ENCODE measurements around the gene ID2.

ID2 gene

GRCh38 chr2:8636721-8637636 is 44.9 kb upstream of the ID2 start:
- Histone ChIP-seq H3K9me3 (ENCODE audit: insufficient read depth, low read depth, low read length) (no peaks in the 10 kb centered on the region), H3K4me3 (ENCODE audit: low read length, poor library complexity, severe bottlenecking) (no peak overlapping the region), H4K20me1 (ENCODE audit: insufficient read depth, low read length, poor library complexity, severe bottlenecking) (no peaks in the 10 kb centered on the region), H2AFZ (ENCODE audit: low read length) (no peak overlapping the region), H3K36me3 (ENCODE audit: insufficient read depth, low read length) (no peaks in the 10 kb centered on the region), H3F3A (ENCODE audit: low read depth) (no peaks in the 10 kb centered on the region), H3K4me1 (ENCODE audit: insufficient read depth, low read length, poor library complexity, severe bottlenecking) (no peaks in the 10 kb centered on the region), H3K4me2 (ENCODE audit: low read depth, low read length, poor library complexity, severe bottlenecking) (no peak overlapping the region), H3K9ac (ENCODE audit: low read depth, low read length, poor library complexity, severe bottlenecking) (no peak overlapping the region), H3K79me2 (ENCODE audit: insufficient read depth, low read length) (no peaks in the 10 kb centered on the region), H3K9me2 (replicated peaks; ENCODE audit: low read depth, low read length) (no peaks in the 10 kb centered on the region), H3K27me3 (ENCODE audit: insufficient read depth, low read length, poor library complexity, severe bottlenecking) (no peaks in the 10 kb centered on the region)
- TF ChIP-seq EZH2phosphoT487 (IDR thresholded peaks at IDR 0.05; ENCODE audit: borderline replicate concordance) (no peak), CTCF (conservative IDR thresholded peaks at IDR 0.05; ENCODE audit: low read length) (no peak)

GRCh38 chr2:8638327-8638726 is 43.5 kb upstream of the ID2 start:
- H3F3A ChIP-seq (ENCODE audit: low read depth): no peaks in the 10 kb centered on the region
- no peaks in the 10 kb centered on the region for H3K36me3 ChIP-seq (ENCODE audit: insufficient read depth, low read length)
- no peaks in the 10 kb centered on the region for H3K9me2 ChIP-seq (replicated peaks; ENCODE audit: low read depth, low read length)
- H3K9me3 ChIP-seq (ENCODE audit: insufficient read depth, low read depth, low read length): no peaks in the 10 kb centered on the region
- H2AFZ ChIP-seq (ENCODE audit: low read length): no peak overlapping the region
- no peaks in the 10 kb centered on the region for H4K20me1 ChIP-seq (ENCODE audit: insufficient read depth, low read length, poor library complexity, severe bottlenecking)
- no peak for TF ChIP-seq EZH2phosphoT487 (IDR thresholded peaks at IDR 0.05; ENCODE audit: borderline replicate concordance)
- TF ChIP-seq CTCF (conservative IDR thresholded peaks at IDR 0.05; ENCODE audit: low read length): no peak
- no peak overlapping the region for H3K9ac ChIP-seq (ENCODE audit: low read depth, low read length, poor library complexity, severe bottlenecking)
- no peak overlapping the region for H3K4me3 ChIP-seq (ENCODE audit: low read length, poor library complexity, severe bottlenecking)
- H3K27me3 ChIP-seq (ENCODE audit: insufficient read depth, low read length, poor library complexity, severe bottlenecking): no peaks in the 10 kb centered on the region
- no peaks in the 10 kb centered on the region for H3K4me1 ChIP-seq (ENCODE audit: insufficient read depth, low read length, poor library complexity, severe bottlenecking)
- H3K4me2 ChIP-seq (ENCODE audit: low read depth, low read length, poor library complexity, severe bottlenecking): no peak overlapping the region
- no peaks in the 10 kb centered on the region for H3K79me2 ChIP-seq (ENCODE audit: insufficient read depth, low read length)

GRCh38 chr2:8639122-8639635 is 42.7 kb upstream of the ID2 start:
- Histone ChIP-seq H3K36me3 (ENCODE audit: insufficient read depth, low read length) (no peaks in the 10 kb centered on the region), H3K9me3 (ENCODE audit: insufficient read depth, low read depth, low read length) (no peaks in the 10 kb centered on the region), H3K4me1 (ENCODE audit: insufficient read depth, low read length, poor library complexity, severe bottlenecking) (no peaks in the 10 kb centered on the region), H3K9me2 (replicated peaks; ENCODE audit: low read depth, low read length) (no peaks in the 10 kb centered on the region), H3K4me2 (ENCODE audit: low read depth, low read length, poor library complexity, severe bottlenecking) (no peak overlapping the region), H3K9ac (ENCODE audit: low read depth, low read length, poor library complexity, severe bottlenecking) (no peak overlapping the region), H4K20me1 (ENCODE audit: insufficient read depth, low read length, poor library complexity, severe bottlenecking) (no peaks in the 10 kb centered on the region), H2AFZ (ENCODE audit: low read length) (no peak overlapping the region), H3F3A (ENCODE audit: low read depth) (no peaks in the 10 kb centered on the region), H3K4me3 (ENCODE audit: low read length, poor library complexity, severe bottlenecking) (no peak overlapping the region), H3K79me2 (ENCODE audit: insufficient read depth, low read length) (no peaks in the 10 kb centered on the region), H3K27me3 (ENCODE audit: insufficient read depth, low read length, poor library complexity, severe bottlenecking) (no peaks in the 10 kb centered on the region)
- TF ChIP-seq EZH2phosphoT487 (IDR thresholded peaks at IDR 0.05; ENCODE audit: borderline replicate concordance) (no peak), CTCF (conservative IDR thresholded peaks at IDR 0.05; ENCODE audit: low read length) (no peak)

Measured in Loucy (cell line).